ENCODE measurements around the gene MAS1. TPM values are rescaled to one million over a fixed set of nuclear protein-coding genes. Genes with fewer than 3 reads are reported as not detected.

The MAS1 gene
- total and polyA plus RNA-seq, 2 experiments from 2014 or later: 0.03 TPM; not detected in 1

GRCh38 chr6:159842035-159842434 lies 48.8 kb upstream of the MAS1 start:
- no peak overlapping the region for H3K27ac ChIP-seq (ENCODE audit: low read depth)
- no peak overlapping the region for H3K4me3 ChIP-seq
- H3K27me3 ChIP-seq (ENCODE audit: insufficient read depth): no peaks in the 10 kb centered on the region
- no peaks in the 10 kb centered on the region for H3K9me2 ChIP-seq (ENCODE audit: insufficient read depth)
- no peaks in the 10 kb centered on the region for H3F3A ChIP-seq (replicated peaks; ENCODE audit: low read depth)
- Mint-ChIP-seq H3K27me3 (ENCODE audit: insufficient read depth, low read depth, poor library complexity) (peaks cover 10% of the 10 kb centered on the region), H3K4me3 (no peak overlapping the region), H3K36me3 (ENCODE audit: low read depth) (no peaks in the 10 kb centered on the region), H3K4me1 (peaks cover 21% of the 10 kb centered on the region), H3K27ac (no peak overlapping the region; the same call in 1 of the 2 replicates), H3K9me3 (no peaks in the 10 kb centered on the region)
- DNase-seq (ENCODE audit: low spot score) (peak; percentile 77), ATAC-seq (peak; percentile 51)
- peaks cover under 1% of the 10 kb centered on the region; the same call in 1 of the 2 replicates for H3K36me3 ChIP-seq (ENCODE audit: insufficient read depth)
- H2AFZ ChIP-seq: no peak overlapping the region
- H4K20me1 ChIP-seq (replicated peaks; ENCODE audit: insufficient read depth): no peaks in the 10 kb centered on the region
- H3K4me1 ChIP-seq (ENCODE audit: insufficient read depth): peaks cover 7% of the 10 kb centered on the region
- H3K4me2 ChIP-seq: no peak overlapping the region
- TF ChIP-seq CTCF (conservative IDR thresholded peaks at IDR 0.05; ENCODE audit: low read depth in 2 of 2): peak; percentile 50 to 62
- TF ChIP-seq EZH2phosphoT487 (IDR thresholded peaks at IDR 0.05; ENCODE audit: unreplicated experiment): no peak
- no peaks in the 10 kb centered on the region for H3K79me2 ChIP-seq (replicated peaks; ENCODE audit: insufficient read depth)

- H3K4me1 ChIP-seq (ENCODE audit: insufficient read depth): no peaks in the 10 kb centered on the region
- H3F3A ChIP-seq (replicated peaks; ENCODE audit: low read depth): no peaks in the 10 kb centered on the region
- no peak overlapping the region for H3K4me3 ChIP-seq
- H3K4me2 ChIP-seq: no peak overlapping the region
- DNase-seq (ENCODE audit: low spot score): no peak
- no peaks in the 10 kb centered on the region for H3K79me2 ChIP-seq (replicated peaks; ENCODE audit: insufficient read depth)
- Mint-ChIP-seq H3K27me3 (ENCODE audit: insufficient read depth, low read depth, poor library complexity) (peaks cover 12% of the 10 kb centered on the region), H3K4me1 (peaks cover 6% of the 10 kb centered on the region), H3K9me3 (peaks cover 28% of the 10 kb centered on the region), H3K36me3 (ENCODE audit: low read depth) (peaks cover 10% of the 10 kb centered on the region), H3K27ac (no peak overlapping the region), H3K4me3 (no peak overlapping the region)
- no peaks in the 10 kb centered on the region for H4K20me1 ChIP-seq (replicated peaks; ENCODE audit: insufficient read depth)
- H2AFZ ChIP-seq: no peak overlapping the region
- no peaks in the 10 kb centered on the region for H3K9me2 ChIP-seq (ENCODE audit: insufficient read depth)
- no peak overlapping the region for H3K27ac ChIP-seq (ENCODE audit: low read depth)
- H3K36me3 ChIP-seq (ENCODE audit: insufficient read depth): peaks cover 3% of the 10 kb centered on the region; the same call in 1 of the 2 replicates
- ATAC-seq: no peak
- no peaks in the 10 kb centered on the region for H3K27me3 ChIP-seq (ENCODE audit: insufficient read depth)
- TF ChIP-seq ZNF114 (CRISPR knock-in tag; IDR thresholded peaks at IDR 0.05): no peak
- no peak for TF ChIP-seq POLR2AphosphoS5 (IDR thresholded peaks at IDR 0.05; ENCODE audit: low read depth)
- no peak for TF ChIP-seq CREB1 (CRISPR knock-in tag; IDR thresholded peaks at IDR 0.05; ENCODE audit: low read depth)
- no peak for TF ChIP-seq JUNB (IDR thresholded peaks at IDR 0.05; ENCODE audit: unreplicated experiment)
- no peak for TF ChIP-seq EZH2 (IDR thresholded peaks at IDR 0.05; ENCODE audit: low read depth, unreplicated experiment)
- no peak for TF ChIP-seq REST (IDR thresholded peaks at IDR 0.05; ENCODE audit: unreplicated experiment)
- no peak for TF ChIP-seq ETS1 (IDR thresholded peaks at IDR 0.05)
- TF ChIP-seq CTCF (conservative IDR thresholded peaks at IDR 0.05; ENCODE audit: low read depth in 2 of 2): no peak
- TF ChIP-seq STAT1 (IDR thresholded peaks at IDR 0.05; ENCODE audit: unreplicated experiment): no peak
- no peak for TF ChIP-seq ZNF331 (CRISPR knock-in tag; IDR thresholded peaks at IDR 0.05; ENCODE audit: low read depth)
- no peak for TF ChIP-seq NANOG (IDR thresholded peaks at IDR 0.05; ENCODE audit: borderline replicate concordance)
- no peak for TF ChIP-seq EZH2phosphoT487 (IDR thresholded peaks at IDR 0.05; ENCODE audit: unreplicated experiment)
Measured at GRCh38 chr6:159844737-159845645, 45.8 kb upstream of the MAS1 start.
